K562 (cell line): ENCODE data around the gene NRCAM.
A peak's percentile ranks its signal among the peaks of the same experiment; 100 is the strongest.

Experiments used
- ATF4 ChIP-seq: fragments of 450-650 bp; formaldehyde crosslinking; IDR thresholded peaks from 2 replicates; pipeline ENCODE4 v1.4.0; 2022; ENCODE audit warnings: mild to moderate bottlenecking, moderate library complexity
- CTCF ChIP-seq, 3 experiments: IDR thresholded peaks in 2 of 3; conservative IDR thresholded peaks in 1 of 3; 2 replicates each; pipeline ENCODE4 v1.5.1; 2011 to 2012; ENCODE audit warnings: low read length in 3 of 3, mild to moderate bottlenecking in 3 of 3, control low read depth in 2 of 3, improper control_type of control experiment in 1 of 3, inconsistent platforms in 1 of 3, low read depth in 1 of 3, mixed read lengths in 1 of 3, moderate library complexity in 1 of 3; ENCODE audit not compliant: insufficient read depth in 2 of 3
- CUX1 ChIP-seq: fragments of 200-800 bp; sonication (Bioruptor generic); IDR thresholded peaks from 2 replicates; pipeline ENCODE4 v1.6.1; 2016; ENCODE audit warnings: missing genetic modification characterization, missing compliant biosample characterization
- FOXJ3 ChIP-seq: sonication (generic); formaldehyde crosslinking; IDR thresholded peaks from 2 replicates; pipeline ENCODE4 v1.4.0; 2020; ENCODE audit warnings: mild to moderate bottlenecking, missing genetic modification reagents
- JUN ChIP-seq, 2 experiments: sonication (generic) in 1 of 2; formaldehyde crosslinking in 1 of 2; IDR thresholded peaks; 2 replicates each; pipeline versions ENCODE4 v1.6.1 to v1.8.0; 2012 to 2022; ENCODE audit warnings: borderline replicate concordance in 2 of 2, mild to moderate bottlenecking in 2 of 2, improper control_type of control experiment in 1 of 2, low read depth in 1 of 2, low read length in 1 of 2, missing genetic modification reagents in 1 of 2
- MEF2A ChIP-seq: IDR thresholded peaks from 2 replicates; pipeline ENCODE4 v1.6.1; 2011; ENCODE audit warnings: low read depth, mild to moderate bottlenecking, low read length, moderate library complexity; ENCODE audit not compliant: control insufficient read depth
- MXD1 ChIP-seq: fragments of 250-450 bp; sonication (Bioruptor Pico); IDR thresholded peaks from 2 replicates; pipeline ENCODE4 v1.8.0; 2021; ENCODE audit warnings: borderline replicate concordance, mild to moderate bottlenecking, moderate library complexity; ENCODE audit not compliant: poor library complexity, severe bottlenecking
- NR2C1 ChIP-seq, 2 experiments: fragments of 450-650 bp; IDR thresholded peaks; 2 replicates each; pipeline ENCODE4 v1.6.1; 2017; ENCODE audit warnings: mild to moderate bottlenecking in 2 of 2, antibody characterized with exemption in 1 of 2, inconsistent platforms in 1 of 2, missing compliant biosample characterization in 1 of 2, missing genetic modification characterization in 1 of 2
- PRDM10 ChIP-seq: fragments of 450-650 bp; IDR thresholded peaks from 2 replicates; pipeline ENCODE4 v1.6.1; 2018; ENCODE audit not compliant: partially characterized antibody
- TAL1 ChIP-seq: fragments of 450-650 bp; IDR thresholded peaks from 2 replicates; pipeline ENCODE4 v1.6.1; 2016; ENCODE audit warnings: mild to moderate bottlenecking
- TOE1 ChIP-seq, 2 experiments: fragments of 450-650 bp in 1 of 2; sonication (generic) in 1 of 2; formaldehyde crosslinking in 1 of 2; IDR thresholded peaks; 2 replicates each; pipeline versions ENCODE4 v1.7.1 to v1.8.0; 2016 to 2022; ENCODE audit warnings: borderline replicate concordance in 2 of 2, mild to moderate bottlenecking in 2 of 2, antibody characterized with exemption in 1 of 2, inconsistent platforms in 1 of 2, low read depth in 1 of 2, missing genetic modification reagents in 1 of 2, moderate library complexity in 1 of 2
- ZNF133 ChIP-seq: fragments of 250-450 bp; sonication (Bioruptor Pico); IDR thresholded peaks from 2 replicates; pipeline ENCODE4 v1.4.0; 2020; ENCODE audit warnings: mild to moderate bottlenecking
- ZNF24 ChIP-seq: fragments of 450-650 bp; IDR thresholded peaks from 2 replicates; pipeline ENCODE4 v1.6.1; 2016
- ZNF57 ChIP-seq: fragments of 450-650 bp; formaldehyde crosslinking; IDR thresholded peaks from 2 replicates; pipeline ENCODE4 v1.4.0; 2020; ENCODE audit warnings: mild to moderate bottlenecking, moderate library complexity

GRCh38 chr7:108486291-108486966 lies 30.2 kb upstream of the NRCAM start:
- TF ChIP-seq PRDM10 (no peak), FOXJ3 (CRISPR knock-in tag) (no peak), TAL1 (no peak), MEF2A (0 out of 2 replicates have a peak, but pooled peaks have one; percentile 13), MXD1 (CRISPR knock-in tag) (no peak), NR2C1 (IDR thresholded peaks at IDR 0.05) (no peak), NR2C1 (tag; IDR thresholded peaks at IDR 0.05) (no peak), CUX1 (no peak), JUN (IDR thresholded peaks at IDR 0.05; ENCODE audit: borderline replicate concordance, low read depth, low read length) (no peak), JUN (CRISPR knock-in tag; IDR thresholded peaks at IDR 0.05; ENCODE audit: borderline replicate concordance) (no peak), ZNF133 (no peak), ATF4 (no peak), CTCF (IDR thresholded peaks at IDR 0.05 in 2 of 3, conservative IDR thresholded peaks at IDR 0.05 in 1 of 3; ENCODE audit: insufficient read depth in 2 of 3, low read depth in 1 of 3, low read length in 3 of 3) (no peak), ZNF57 (CRISPR knock-in tag) (no peak), TOE1 (IDR thresholded peaks at IDR 0.05; ENCODE audit: borderline replicate concordance) (no peak), TOE1 (CRISPR knock-in tag; IDR thresholded peaks at IDR 0.05; ENCODE audit: borderline replicate concordance, low read depth) (no peak), ZNF24 (no peak)
